Measurements from ENCODE around the gene DUT. TPM values are rescaled to one million over a fixed set of nuclear protein-coding genes. Genes with fewer than 3 reads are reported as not detected.

Gene DUT
- total RNA-seq, 2 donors from 2014 or later = 71.1 to 77.8 TPM

- Histone ChIP-seq H3K9me3 (no peaks in the 10 kb centered on the region), H3K4me3 (no peak overlapping the region), H3K4me1 (no peaks in the 10 kb centered on the region), H3K36me3 (replicated peaks in 1 of 2; ENCODE audit: insufficient read depth in 1 of 2, low read depth in 2 of 2) (no peaks in the 10 kb centered on the region), H3K27me3 (no peaks in the 10 kb centered on the region), H3K27ac (no peak overlapping the region)
- WGBS, 2 donors = 54 to 71% methylated on average over 4 of the region's 4 CpGs
- no peak for DNase-seq
- intact Hi-C loops (cut with DNase I) = no loop called here
- no peak for ATAC-seq
- TF ChIP-seq POLR2A (IDR thresholded peaks at IDR 0.05) (no peak), CTCF (IDR thresholded peaks at IDR 0.05) (no peak)
Measured at GRCh38 chr15:48380198-48380597, 49.0 kb downstream of the DUT start.

- no peaks in the 10 kb centered on the region for H3K36me3 ChIP-seq (replicated peaks in 1 of 2; ENCODE audit: insufficient read depth in 1 of 2, low read depth in 2 of 2)
- intact Hi-C loops (cut with DNase I) = no loop called here
- no peaks in the 10 kb centered on the region for H3K4me1 ChIP-seq
- ATAC-seq (no peak), DNase-seq (no peak)
- H3K9me3 ChIP-seq = no peaks in the 10 kb centered on the region
- no peak overlapping the region for H3K4me3 ChIP-seq
- H3K27me3 ChIP-seq = no peaks in the 10 kb centered on the region
- 40 to 52% methylated on average over 4 of the region's 4 CpGs for WGBS, 2 donors
- TF ChIP-seq POLR2A (IDR thresholded peaks at IDR 0.05) (no peak), CTCF (IDR thresholded peaks at IDR 0.05) (no peak)
- no peak overlapping the region for H3K27ac ChIP-seq
Measured at GRCh38 chr15:48381861-48382260, 50.6 kb downstream of the DUT start.

- no peaks in the 10 kb centered on the region for H3K36me3 ChIP-seq (replicated peaks in 1 of 2; ENCODE audit: insufficient read depth in 1 of 2, low read depth in 2 of 2)
- no peak overlapping the region for H3K27ac ChIP-seq
- DNase-seq (no peak), ATAC-seq (no peak)
- intact Hi-C loops (cut with DNase I) = no loop called here
- no peaks in the 10 kb centered on the region for H3K4me1 ChIP-seq
- TF ChIP-seq CTCF (IDR thresholded peaks at IDR 0.05) = no peak
- no peak for TF ChIP-seq POLR2A (IDR thresholded peaks at IDR 0.05)
- no peak overlapping the region for H3K4me3 ChIP-seq
- WGBS, 2 donors = 75 to 79% methylated on average over 2 of the region's 2 CpGs
- H3K27me3 ChIP-seq = no peaks in the 10 kb centered on the region
- no peaks in the 10 kb centered on the region for H3K9me3 ChIP-seq
Measured at GRCh38 chr15:48383031-48383430, 51.8 kb downstream of the DUT start.

GRCh38 chr15:48384616-48385015 lies 53.4 kb downstream of the DUT start:
- Histone ChIP-seq H3K36me3 (replicated peaks in 1 of 2; ENCODE audit: insufficient read depth in 1 of 2, low read depth in 2 of 2) (no peaks in the 10 kb centered on the region), H3K4me3 (no peak overlapping the region), H3K27ac (no peak overlapping the region), H3K4me1 (no peaks in the 10 kb centered on the region), H3K27me3 (no peaks in the 10 kb centered on the region), H3K9me3 (no peaks in the 10 kb centered on the region)
- intact Hi-C loops (cut with DNase I) = no loop called here
- DNase-seq (no peak), ATAC-seq (no peak)
- TF ChIP-seq CTCF (IDR thresholded peaks at IDR 0.05) = no peak
- no peak for TF ChIP-seq POLR2A (IDR thresholded peaks at IDR 0.05)
- WGBS, 2 donors = 86 to 92% methylated on average over 3 of the region's 3 CpGs

GRCh38 chr15:48385031-48385830 lies 54.0 kb downstream of the DUT start:
- Histone ChIP-seq H3K36me3 (replicated peaks in 1 of 2; ENCODE audit: insufficient read depth in 1 of 2, low read depth in 2 of 2) (no peaks in the 10 kb centered on the region), H3K9me3 (no peaks in the 10 kb centered on the region), H3K27me3 (no peaks in the 10 kb centered on the region), H3K27ac (no peak overlapping the region), H3K4me3 (no peak overlapping the region), H3K4me1 (no peaks in the 10 kb centered on the region)
- intact Hi-C loops (cut with DNase I) = no loop called here
- no peak for ATAC-seq
- no peak for TF ChIP-seq CTCF (IDR thresholded peaks at IDR 0.05)
- no peak for TF ChIP-seq POLR2A (IDR thresholded peaks at IDR 0.05)
- no peak for DNase-seq
- 70 to 76% methylated on average over 4 of the region's 4 CpGs for whole genome bisulfite sequencing, 2 donors

All from body of pancreas (tissue), 4 donors.